GM12875 (cell line): ENCODE data around the gene IFIT2.
A peak's percentile ranks its signal among the peaks of the same experiment; 100 is the strongest.
"Not testable (repeated sequence)": the region's sequence is repeated elsewhere in the genome, so short reads cannot be mapped to it uniquely, and the experiment has no call there.

Source experiments
- H3K4me3 ChIP-seq: one replicate; pipeline ENCODE4 v1.5.1; 2011; ENCODE audit warnings: low read depth, low read length, control low read depth
- TF ChIP-seq, protein P1 (sequence below): IDR thresholded peaks from 2 replicates; pipeline ENCODE4 v1.5.1; 2011; ENCODE audit warnings: low read depth, mild to moderate bottlenecking, control low read depth, inconsistent platforms, low read length, moderate library complexity, borderline replicate concordance; ENCODE audit not compliant: insufficient read depth

IFIT2 gene, protein sequence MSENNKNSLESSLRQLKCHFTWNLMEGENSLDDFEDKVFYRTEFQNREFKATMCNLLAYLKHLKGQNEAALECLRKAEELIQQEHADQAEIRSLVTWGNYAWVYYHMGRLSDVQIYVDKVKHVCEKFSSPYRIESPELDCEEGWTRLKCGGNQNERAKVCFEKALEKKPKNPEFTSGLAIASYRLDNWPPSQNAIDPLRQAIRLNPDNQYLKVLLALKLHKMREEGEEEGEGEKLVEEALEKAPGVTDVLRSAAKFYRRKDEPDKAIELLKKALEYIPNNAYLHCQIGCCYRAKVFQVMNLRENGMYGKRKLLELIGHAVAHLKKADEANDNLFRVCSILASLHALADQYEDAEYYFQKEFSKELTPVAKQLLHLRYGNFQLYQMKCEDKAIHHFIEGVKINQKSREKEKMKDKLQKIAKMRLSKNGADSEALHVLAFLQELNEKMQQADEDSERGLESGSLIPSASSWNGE

GRCh38 chr10:89301721-89302445 lies at the start of gene IFIT2:
Gene IFIT2, plus strand, starts transcription at chr10:89302046. Its CDS starts 78 bp downstream, at chr10:89302124.
- H3K4me3 ChIP-seq = peak within 1 kb of the TSS; percentile 48
- TF ChIP-seq, protein P1, sequence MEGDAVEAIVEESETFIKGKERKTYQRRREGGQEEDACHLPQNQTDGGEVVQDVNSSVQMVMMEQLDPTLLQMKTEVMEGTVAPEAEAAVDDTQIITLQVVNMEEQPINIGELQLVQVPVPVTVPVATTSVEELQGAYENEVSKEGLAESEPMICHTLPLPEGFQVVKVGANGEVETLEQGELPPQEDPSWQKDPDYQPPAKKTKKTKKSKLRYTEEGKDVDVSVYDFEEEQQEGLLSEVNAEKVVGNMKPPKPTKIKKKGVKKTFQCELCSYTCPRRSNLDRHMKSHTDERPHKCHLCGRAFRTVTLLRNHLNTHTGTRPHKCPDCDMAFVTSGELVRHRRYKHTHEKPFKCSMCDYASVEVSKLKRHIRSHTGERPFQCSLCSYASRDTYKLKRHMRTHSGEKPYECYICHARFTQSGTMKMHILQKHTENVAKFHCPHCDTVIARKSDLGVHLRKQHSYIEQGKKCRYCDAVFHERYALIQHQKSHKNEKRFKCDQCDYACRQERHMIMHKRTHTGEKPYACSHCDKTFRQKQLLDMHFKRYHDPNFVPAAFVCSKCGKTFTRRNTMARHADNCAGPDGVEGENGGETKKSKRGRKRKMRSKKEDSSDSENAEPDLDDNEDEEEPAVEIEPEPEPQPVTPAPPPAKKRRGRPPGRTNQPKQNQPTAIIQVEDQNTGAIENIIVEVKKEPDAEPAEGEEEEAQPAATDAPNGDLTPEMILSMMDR = no peak

DNA sequence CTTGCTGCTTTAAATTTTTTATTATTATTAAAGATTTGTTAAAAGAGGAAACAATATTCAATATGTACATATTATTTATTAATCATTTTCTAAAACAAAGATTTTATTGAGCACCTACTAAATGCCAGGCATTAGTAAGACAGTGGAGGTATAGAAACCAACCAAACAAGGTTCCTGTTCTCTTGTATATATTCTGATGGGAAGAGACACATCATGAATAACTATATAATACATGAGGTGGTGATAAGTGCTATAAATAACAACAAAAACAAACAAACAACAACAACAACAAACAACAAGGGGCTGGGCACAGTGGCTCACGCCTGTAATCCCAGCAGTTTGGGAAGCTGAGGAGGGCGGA lies 49.6 kb upstream of the IFIT2 start:
- no peak overlapping the region for H3K4me3 ChIP-seq
- TF ChIP-seq, protein P1 = no peak

DNA sequence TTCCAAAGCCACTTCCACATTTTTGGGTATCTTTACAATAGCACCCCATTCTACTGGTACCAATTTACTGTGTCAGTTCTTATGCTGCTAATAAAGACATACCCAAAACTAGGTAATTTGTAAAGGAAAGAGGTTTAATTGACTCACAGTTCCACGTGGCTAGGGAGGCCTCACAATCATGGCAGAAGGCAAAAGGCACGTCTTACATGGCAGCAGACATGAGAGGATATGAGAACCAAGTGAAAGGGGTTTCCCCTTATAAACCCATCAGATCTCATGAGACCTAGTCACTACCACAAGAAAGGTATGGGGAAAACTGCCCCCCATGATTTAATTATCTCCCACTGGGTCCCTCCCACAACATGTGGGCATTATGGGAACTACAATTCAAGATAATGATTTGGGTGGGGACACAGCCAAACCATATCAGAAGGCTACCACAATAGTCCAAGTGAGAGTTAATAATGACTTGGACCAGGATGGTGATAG lies 46.7 kb upstream of the IFIT2 start:
- not testable (repeated sequence) for H3K4me3 ChIP-seq

DNA sequence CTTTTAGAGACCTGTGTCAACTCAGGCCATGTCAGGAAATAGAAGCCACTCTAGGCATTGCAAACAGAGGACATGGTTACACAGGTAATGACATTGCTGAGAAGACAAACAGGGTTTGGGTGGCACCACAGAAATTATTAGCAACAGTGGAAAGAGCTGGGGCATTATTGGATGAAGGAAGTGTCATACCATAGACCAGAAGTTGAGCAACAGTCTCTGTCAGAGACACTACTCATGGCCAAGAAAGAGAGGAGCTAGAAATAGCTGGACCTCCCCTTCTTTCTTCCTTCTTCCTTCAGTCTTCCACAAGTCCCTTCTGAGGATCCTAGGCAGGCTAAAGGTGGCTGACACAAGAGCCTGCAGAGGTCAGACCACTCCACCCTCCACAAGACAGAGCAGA lies 46.1 kb upstream of the IFIT2 start:
- H3K4me3 ChIP-seq = no peak overlapping the region
- TF ChIP-seq, protein P1 = no peak

DNA sequence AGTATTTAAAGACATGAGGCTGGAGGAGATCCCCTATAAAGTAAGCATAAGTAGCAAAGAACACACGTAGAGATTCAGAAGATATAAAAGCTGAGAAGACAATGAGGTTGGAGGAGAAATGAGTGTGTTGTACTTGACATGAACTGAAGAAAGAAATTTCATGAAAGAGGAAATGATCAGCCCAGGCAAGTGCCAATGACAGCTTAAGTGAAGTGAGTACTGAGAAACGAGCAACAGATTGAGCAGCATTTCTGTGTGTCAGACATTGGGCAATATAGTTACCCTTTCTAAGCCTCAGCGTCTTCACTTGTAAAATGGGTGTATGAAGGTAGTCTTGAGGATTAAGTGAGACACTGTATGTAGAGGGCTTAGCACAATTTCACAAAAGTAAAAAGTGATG lies 45.5 kb upstream of the IFIT2 start:
- TF ChIP-seq, protein P1 = no peak
- H3K4me3 ChIP-seq = no peak overlapping the region

DNA sequence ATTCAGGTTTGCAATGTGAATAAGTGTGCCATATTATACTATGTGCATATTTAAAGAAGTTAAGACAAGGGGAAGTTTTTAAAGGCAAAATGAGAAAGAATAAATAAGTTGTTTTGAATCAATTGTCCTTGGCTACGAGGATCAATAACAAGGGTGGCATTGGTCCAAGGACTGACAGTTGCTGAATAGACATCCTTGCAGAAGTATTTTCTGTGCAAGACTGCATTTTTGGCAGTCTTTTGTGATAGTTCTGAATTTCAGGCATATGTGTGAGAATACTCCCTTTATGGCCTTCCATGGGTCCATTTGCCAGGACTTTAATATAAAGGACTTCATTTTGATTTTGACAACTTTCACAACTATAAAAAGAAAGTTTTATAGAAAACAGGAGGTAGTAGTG lies 44.9 kb upstream of the IFIT2 start:
- TF ChIP-seq, protein P1 = no peak
- no peak overlapping the region for H3K4me3 ChIP-seq

GRCh38 chr10:89257581-89257980 lies 44.3 kb upstream of the IFIT2 start:
- TF ChIP-seq, protein P1 = no peak
- no peak overlapping the region for H3K4me3 ChIP-seq
